ENCODE data around the gene MCM3.

DNA sequence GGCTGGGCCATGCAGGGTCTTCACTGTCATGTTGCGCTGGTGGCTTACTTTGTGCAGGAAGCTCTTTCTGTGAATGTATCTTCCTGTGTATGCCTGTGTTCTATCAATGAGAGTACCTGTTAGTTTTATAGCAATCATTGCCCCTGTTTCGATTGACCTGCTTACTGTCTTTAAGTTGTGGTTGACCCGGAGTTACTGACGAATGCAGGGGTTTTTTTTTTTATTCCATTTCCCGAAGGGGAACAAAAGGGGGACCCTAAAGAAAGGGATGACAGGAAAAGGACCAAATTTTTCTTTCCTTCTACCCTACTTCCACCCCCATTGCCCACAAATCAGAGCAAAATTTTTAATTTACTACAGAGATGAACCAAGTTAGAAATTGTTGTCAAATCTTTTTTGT lies 40.1 kb downstream of the MCM3 start, which contains the start of gene IL17F:
- no peak for TF ChIP-seq POLR2A (IDR thresholded peaks at IDR 0.05)
- TF ChIP-seq, protein P1, sequence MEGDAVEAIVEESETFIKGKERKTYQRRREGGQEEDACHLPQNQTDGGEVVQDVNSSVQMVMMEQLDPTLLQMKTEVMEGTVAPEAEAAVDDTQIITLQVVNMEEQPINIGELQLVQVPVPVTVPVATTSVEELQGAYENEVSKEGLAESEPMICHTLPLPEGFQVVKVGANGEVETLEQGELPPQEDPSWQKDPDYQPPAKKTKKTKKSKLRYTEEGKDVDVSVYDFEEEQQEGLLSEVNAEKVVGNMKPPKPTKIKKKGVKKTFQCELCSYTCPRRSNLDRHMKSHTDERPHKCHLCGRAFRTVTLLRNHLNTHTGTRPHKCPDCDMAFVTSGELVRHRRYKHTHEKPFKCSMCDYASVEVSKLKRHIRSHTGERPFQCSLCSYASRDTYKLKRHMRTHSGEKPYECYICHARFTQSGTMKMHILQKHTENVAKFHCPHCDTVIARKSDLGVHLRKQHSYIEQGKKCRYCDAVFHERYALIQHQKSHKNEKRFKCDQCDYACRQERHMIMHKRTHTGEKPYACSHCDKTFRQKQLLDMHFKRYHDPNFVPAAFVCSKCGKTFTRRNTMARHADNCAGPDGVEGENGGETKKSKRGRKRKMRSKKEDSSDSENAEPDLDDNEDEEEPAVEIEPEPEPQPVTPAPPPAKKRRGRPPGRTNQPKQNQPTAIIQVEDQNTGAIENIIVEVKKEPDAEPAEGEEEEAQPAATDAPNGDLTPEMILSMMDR (IDR thresholded peaks at IDR 0.05) = no peak

All from testis (tissue), 2 donors.